ENCODE measurements around the gene SEPTIN5.

The SEPTIN5 gene

DNA sequence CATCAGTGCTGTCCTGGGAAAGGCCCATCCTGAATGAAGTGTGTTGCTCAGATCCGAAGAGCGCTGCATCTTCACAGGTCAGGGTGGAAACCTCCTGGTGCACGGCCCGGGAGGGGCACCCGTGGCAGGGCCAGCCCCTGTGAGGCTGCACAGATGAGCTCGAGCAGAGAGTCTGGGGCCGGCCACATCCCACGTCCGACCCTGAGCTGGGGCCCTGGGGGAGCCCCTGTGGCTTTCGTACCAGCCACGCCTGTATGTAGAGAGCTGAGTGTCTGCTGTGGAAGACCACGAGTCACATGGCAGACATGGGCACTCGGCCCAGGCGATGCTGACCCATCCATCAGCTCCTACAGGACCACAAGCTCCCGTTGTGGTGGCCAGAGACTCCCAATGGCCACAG lies 24.9 kb upstream of the SEPTIN5 start:
- Histone ChIP-seq H2AFZ (ENCODE audit: low read depth, low read length, severe bottlenecking) (no peak overlapping the region), H4K20me1 (ENCODE audit: low read depth, low read length) (no peaks in the 10 kb centered on the region), H3K9me3 (ENCODE audit: insufficient read depth, low read length) (no peaks in the 10 kb centered on the region), H3K9ac (ENCODE audit: low read length) (no peak overlapping the region), H3K27ac (ENCODE audit: low read depth, low read length) (no peak overlapping the region), H3K4me3 (ENCODE audit: insufficient read depth, low read length, poor library complexity, severe bottlenecking) (no peak overlapping the region), H3K9me2 (replicated peaks; ENCODE audit: insufficient read depth, low read length) (no peaks in the 10 kb centered on the region), H3F3A (ENCODE audit: insufficient read depth) (no peaks in the 10 kb centered on the region), H3K36me3 (ENCODE audit: low read length) (no peaks in the 10 kb centered on the region), H3K27me3 (ENCODE audit: low read length) (no peaks in the 10 kb centered on the region), H3K4me2 (ENCODE audit: low read depth, low read length, poor library complexity, severe bottlenecking) (no peak overlapping the region), H3K79me2 (ENCODE audit: insufficient read depth, low read length) (no peaks in the 10 kb centered on the region)
- no peak for TF ChIP-seq EZH2phosphoT487 (conservative IDR thresholded peaks at IDR 0.05; ENCODE audit: low read length)
- TF ChIP-seq, protein P1, sequence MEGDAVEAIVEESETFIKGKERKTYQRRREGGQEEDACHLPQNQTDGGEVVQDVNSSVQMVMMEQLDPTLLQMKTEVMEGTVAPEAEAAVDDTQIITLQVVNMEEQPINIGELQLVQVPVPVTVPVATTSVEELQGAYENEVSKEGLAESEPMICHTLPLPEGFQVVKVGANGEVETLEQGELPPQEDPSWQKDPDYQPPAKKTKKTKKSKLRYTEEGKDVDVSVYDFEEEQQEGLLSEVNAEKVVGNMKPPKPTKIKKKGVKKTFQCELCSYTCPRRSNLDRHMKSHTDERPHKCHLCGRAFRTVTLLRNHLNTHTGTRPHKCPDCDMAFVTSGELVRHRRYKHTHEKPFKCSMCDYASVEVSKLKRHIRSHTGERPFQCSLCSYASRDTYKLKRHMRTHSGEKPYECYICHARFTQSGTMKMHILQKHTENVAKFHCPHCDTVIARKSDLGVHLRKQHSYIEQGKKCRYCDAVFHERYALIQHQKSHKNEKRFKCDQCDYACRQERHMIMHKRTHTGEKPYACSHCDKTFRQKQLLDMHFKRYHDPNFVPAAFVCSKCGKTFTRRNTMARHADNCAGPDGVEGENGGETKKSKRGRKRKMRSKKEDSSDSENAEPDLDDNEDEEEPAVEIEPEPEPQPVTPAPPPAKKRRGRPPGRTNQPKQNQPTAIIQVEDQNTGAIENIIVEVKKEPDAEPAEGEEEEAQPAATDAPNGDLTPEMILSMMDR (IDR thresholded peaks at IDR 0.05; ENCODE audit: insufficient read depth, low read length, poor library complexity, severe bottlenecking) = no peak

- no peak overlapping the region for H3K27ac ChIP-seq (ENCODE audit: low read depth, low read length)
- no peak overlapping the region for H3K4me3 ChIP-seq (ENCODE audit: insufficient read depth, low read length, poor library complexity, severe bottlenecking)
- H3K27me3 ChIP-seq (ENCODE audit: low read length) = no peaks in the 10 kb centered on the region
These were observed 23.1 kb upstream of the SEPTIN5 start for GRCh38 chr22:19691007-19691720.

GRCh38 chr22:19691721-19692341 lies 22.5 kb upstream of the SEPTIN5 start:
- H3K4me2 ChIP-seq (ENCODE audit: low read depth, low read length, poor library complexity, severe bottlenecking) = no peak overlapping the region
- H3K27me3 ChIP-seq (ENCODE audit: low read length) = no peaks in the 10 kb centered on the region

More at GRCh38 chr22:19691007-19691720, 23.1 kb upstream of the SEPTIN5 start:
- Histone ChIP-seq H3K9me2 (replicated peaks; ENCODE audit: insufficient read depth, low read length) (no peaks in the 10 kb centered on the region), H3K9ac (ENCODE audit: low read length) (no peak overlapping the region), H3K79me2 (ENCODE audit: insufficient read depth, low read length) (no peaks in the 10 kb centered on the region), H3F3A (ENCODE audit: insufficient read depth) (no peaks in the 10 kb centered on the region), H3K9me3 (ENCODE audit: insufficient read depth, low read length) (no peaks in the 10 kb centered on the region), H3K36me3 (ENCODE audit: low read length) (no peaks in the 10 kb centered on the region), H2AFZ (ENCODE audit: low read depth, low read length, severe bottlenecking) (no peak overlapping the region), H3K4me2 (ENCODE audit: low read depth, low read length, poor library complexity, severe bottlenecking) (no peak overlapping the region), H4K20me1 (ENCODE audit: low read depth, low read length) (no peaks in the 10 kb centered on the region)
- TF ChIP-seq EZH2phosphoT487 (conservative IDR thresholded peaks at IDR 0.05; ENCODE audit: low read length) = no peak

More at GRCh38 chr22:19691721-19692341, 22.5 kb upstream of the SEPTIN5 start:
- Histone ChIP-seq H3K9me3 (ENCODE audit: insufficient read depth, low read length) (no peaks in the 10 kb centered on the region), H2AFZ (ENCODE audit: low read depth, low read length, severe bottlenecking) (no peak overlapping the region), H3F3A (ENCODE audit: insufficient read depth) (no peaks in the 10 kb centered on the region), H3K9ac (ENCODE audit: low read length) (no peak overlapping the region), H3K4me3 (ENCODE audit: insufficient read depth, low read length, poor library complexity, severe bottlenecking) (no peak overlapping the region), H4K20me1 (ENCODE audit: low read depth, low read length) (no peaks in the 10 kb centered on the region), H3K27ac (ENCODE audit: low read depth, low read length) (no peak overlapping the region), H3K9me2 (replicated peaks; ENCODE audit: insufficient read depth, low read length) (no peaks in the 10 kb centered on the region), H3K79me2 (ENCODE audit: insufficient read depth, low read length) (no peaks in the 10 kb centered on the region), H3K36me3 (ENCODE audit: low read length) (no peaks in the 10 kb centered on the region)
- TF ChIP-seq, protein P1 (IDR thresholded peaks at IDR 0.05; ENCODE audit: insufficient read depth, low read length, poor library complexity, severe bottlenecking) = no peak
- no peak for TF ChIP-seq EZH2phosphoT487 (conservative IDR thresholded peaks at IDR 0.05; ENCODE audit: low read length)

All from SU-DHL-6 (cell line).